HG03571 (cell line): ENCODE measurements around the gene SPX.

Source experiments
- ATAC-seq: cut with Tn5 transposase; IDR thresholded peaks from one replicate; pipeline ENCODE4 v1.9.1; 2021; ENCODE audit not compliant: unreplicated experiment

The SPX gene

GRCh38 chr12:21526053-21526452, at the start of gene SPX:
SPX (plus strand) TSS chr12:21526296; CDS start chr12:21526473, 177 bp downstream.
- no peak for ATAC-seq

GRCh38 chr12:21476949-21477348, 49.1 kb upstream of the SPX start:
- no peak for ATAC-seq

DNA sequence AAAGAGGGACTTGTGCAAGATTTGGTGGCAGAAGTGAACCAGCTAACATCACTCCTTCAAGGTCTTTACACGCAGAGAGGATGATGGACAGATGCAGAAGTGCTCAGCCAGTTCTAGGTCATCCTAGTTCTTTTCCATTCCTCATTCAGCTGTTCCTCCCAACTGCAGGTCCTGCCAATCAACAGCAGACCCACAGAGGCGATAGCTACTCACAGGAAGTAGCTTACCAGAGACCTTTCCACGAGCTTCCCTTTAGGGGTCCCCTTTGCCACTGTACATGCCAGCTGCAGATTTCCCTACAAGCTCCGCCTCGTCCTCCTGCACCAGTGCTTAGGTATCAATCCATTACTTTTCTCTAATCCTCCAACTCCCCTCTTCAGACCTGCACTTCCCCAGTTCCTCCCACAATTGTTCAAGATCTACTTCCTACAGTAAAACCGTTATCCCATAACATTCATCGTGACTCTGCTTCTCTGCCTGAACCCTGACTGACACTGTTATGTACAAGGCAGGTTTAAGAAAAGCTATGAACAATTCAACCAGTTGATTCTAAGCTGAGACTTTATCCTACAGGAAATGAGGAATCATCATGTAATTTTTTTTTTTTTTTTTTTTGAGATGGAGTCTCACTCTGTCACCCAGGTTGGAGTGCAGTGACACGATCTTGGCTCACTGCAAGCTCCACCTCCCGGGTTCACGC, 47.2 kb upstream of the SPX start:
- no peak for ATAC-seq

DNA sequence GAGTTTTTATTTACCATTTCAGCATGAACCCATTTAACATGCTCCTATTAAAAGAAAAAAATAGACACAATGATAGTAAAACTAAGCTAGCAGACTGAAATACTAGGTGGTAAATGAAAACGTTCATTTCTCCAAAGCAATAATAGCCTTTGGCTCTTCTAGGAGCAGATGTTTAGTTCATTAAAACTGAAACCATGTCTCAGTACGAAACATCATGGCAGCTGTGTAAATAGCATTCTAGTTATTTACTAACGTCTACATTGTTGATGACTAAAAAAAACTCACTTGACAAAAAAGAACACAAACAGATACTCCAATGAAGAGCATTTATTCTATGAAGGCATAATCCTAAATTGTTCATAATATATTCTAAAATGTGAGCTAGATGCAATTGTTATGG, 42.6 kb upstream of the SPX start:
- ATAC-seq: no peak

GRCh38 chr12:21485998-21486397, 40.1 kb upstream of the SPX start:
- no peak for ATAC-seq

DNA sequence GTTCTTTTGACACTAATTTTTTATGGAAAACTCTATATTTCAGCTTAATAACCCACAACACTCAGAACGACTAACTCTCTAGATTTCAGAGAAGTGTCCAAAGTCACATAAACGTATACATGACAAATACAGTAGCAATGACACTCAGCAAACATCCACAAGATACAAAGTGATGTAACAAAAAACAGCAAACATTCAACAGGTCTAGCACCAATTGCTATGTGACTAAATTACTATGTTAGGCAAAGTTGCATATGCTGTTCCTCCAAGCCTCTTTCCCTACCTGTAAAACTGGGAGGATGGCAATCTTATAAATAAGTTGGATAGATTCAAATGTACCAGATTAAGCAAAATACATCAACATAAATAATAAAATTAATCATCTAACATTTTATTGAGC, 26.3 kb upstream of the SPX start:
- ATAC-seq: no peak

DNA sequence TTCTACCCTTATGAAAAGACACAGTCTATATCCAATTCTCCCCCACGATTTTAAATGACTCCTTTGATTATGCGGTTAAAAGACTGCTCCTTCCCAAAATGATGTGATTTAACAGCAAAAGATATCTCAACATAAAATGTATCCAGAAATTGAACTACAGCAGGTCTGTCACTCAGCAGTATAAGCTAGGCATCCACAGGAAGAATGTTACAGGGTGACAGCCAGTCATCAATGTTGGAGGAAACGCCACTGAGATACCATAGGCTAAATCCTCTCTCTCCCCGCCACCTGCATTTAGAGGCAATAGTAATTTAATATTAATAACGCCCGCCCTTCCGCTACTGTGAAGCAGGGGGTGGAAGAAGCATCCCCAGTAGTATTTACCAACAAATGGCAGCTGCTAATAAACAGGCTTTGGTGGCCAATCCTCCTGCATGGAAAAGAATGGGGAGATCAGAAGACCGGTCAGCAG, 25.3 kb upstream of the SPX start:
- peak; percentile 2 for ATAC-seq

DNA sequence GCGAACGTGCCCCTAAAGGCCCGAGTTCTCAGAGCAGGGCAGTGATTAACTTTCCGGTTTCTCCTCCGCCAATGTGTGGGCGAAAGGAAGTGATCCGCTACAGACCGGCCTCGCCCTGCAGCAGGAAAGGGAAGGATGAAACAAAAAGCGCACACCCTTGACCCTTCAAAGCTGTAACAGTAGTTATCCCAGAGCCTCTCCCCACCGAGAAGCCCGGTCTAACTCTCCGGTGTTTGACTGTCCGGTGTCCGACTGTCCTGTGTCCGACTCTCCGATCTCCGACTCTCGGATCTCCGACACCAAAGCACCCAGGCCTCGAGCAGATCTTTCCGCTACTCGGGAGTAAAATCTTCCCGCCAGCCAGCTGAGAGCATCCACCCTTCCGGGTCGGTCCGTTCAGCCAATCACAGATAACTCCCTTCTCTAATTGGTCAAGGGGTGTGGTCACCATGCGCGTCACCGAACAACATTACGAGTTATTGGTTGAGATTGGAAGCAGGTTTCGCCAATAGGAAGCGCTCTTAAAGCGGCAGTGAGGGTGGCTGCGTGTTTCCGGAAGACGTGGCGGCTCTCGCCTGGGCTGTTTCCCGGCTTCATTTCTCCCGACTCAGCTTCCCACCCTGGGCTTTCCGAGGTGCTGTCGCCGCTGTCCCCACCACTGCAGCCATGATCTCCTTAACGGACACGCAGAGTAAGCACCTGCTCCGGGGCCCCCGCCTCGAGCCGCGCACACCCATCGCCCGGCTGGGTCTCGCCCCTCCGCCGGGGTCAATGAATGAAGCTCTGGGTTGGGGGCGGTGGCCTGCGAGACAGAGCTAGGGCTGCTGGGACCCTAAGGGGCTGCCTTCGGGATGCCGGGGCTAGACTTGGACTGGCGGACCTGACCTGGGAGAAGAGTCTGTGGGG, 24.6 kb upstream of the SPX start, which contains the start of the genes GOLT1B and RECQL:
GOLT1B (plus strand) TSS at position 532 of the 906 bp plus-strand sequence; CDS start at position 667, 135 bp downstream.
RECQL (minus strand) TSS at position 378 of the 906 bp plus-strand sequence. CDS start 2,065 bp downstream, outside the sequence.
- ATAC-seq: peak; percentile 98

DNA sequence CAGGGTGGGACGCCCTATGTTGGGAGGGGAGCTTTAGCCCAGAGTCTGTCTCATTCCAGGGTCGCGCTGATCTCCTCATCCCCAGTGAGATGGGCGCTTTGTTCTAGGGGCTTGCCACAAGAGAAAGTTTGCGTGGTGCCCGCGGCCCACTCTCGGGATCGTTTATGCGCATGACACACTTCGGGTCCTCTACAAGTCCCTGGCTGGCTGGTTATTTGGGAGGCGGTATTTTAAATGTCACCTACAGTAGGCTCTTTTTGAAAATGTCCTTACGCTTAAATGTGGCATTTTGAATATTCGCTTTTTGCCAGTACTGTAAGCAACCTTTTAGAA, 24.0 kb upstream of the SPX start:
- ATAC-seq: no peak

GRCh38 chr12:21502872-21503271, 23.2 kb upstream of the SPX start:
- no peak for ATAC-seq

DNA sequence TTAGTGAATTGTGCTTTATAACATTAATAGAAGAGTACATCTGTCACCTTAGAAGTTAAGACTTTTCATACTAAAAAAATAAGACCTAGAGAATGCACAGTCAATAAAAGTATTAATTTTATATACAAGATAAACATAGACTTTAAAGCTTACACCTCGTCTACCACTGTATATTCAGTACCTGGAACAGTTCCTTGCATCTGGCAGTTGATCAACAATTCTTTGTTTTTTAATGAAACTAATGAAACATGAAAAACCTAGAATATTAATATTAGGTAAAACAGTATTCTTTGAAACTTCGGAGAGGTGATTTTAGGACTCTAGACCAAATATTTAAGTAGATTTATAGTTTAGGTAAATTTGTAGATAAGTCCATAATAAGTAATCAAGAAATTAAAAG, 20.2 kb upstream of the SPX start:
- no peak for ATAC-seq

GRCh38 chr12:21507849-21508248, 18.2 kb upstream of the SPX start:
- no peak for ATAC-seq

DNA sequence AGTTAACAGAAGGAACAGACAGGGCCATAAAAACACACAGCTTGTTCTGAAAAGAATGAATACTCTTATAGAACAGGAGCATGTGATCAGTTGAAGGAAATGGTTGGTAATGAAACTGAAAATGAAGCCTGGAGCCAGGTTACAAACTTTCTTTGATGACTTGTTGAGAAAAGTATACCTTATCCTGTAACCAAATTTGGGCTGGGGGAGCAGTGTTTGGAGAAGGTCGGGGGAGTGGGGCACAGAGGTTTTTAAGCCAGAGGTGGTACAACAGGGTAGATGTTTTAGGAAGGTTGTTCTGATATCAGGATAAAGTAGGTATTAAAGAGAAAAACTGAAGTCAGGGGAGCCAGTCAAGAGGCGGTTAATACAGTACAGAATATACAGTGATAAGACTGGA, 16.3 kb upstream of the SPX start:
- ATAC-seq: peak; percentile 85

GRCh38 chr12:21516281-21516680, 9.8 kb upstream of the SPX start:
- ATAC-seq: no peak

GRCh38 chr12:21518451-21518850, 7.6 kb upstream of the SPX start:
- no peak for ATAC-seq

- ATAC-seq: no peak
Observed at GRCh38 chr12:21521541-21521940, 4.6 kb upstream of the SPX start.

- ATAC-seq: no peak
Observed at GRCh38 chr12:21523148-21523547, 2.9 kb upstream of the SPX start.

GRCh38 chr12:21526721-21527345, 737 bp downstream of the SPX start:
- ATAC-seq: no peak

- ATAC-seq: peak; percentile 96
Observed at GRCh38 chr12:21527451-21528180, 1.5 kb downstream of the SPX start.

DNA sequence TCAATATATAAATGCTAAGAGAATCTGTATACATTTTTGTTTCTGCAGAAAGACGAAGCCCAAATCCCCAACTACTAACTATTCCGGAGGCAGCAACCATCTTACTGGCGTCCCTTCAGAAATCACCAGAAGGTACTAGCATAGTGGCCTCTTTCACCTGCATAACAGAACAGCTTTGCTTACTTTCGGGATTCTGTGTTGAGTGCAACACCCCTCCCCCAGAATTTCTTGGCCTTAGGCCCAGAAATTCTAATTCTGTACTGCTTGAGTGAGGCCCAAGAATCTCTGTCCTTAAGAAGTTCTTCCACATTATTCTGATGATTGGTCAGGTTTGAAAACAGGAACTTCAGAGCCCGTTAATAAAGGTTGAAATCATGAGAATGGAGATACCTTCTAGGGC, 2.9 kb downstream of the SPX start:
- ATAC-seq: no peak

DNA sequence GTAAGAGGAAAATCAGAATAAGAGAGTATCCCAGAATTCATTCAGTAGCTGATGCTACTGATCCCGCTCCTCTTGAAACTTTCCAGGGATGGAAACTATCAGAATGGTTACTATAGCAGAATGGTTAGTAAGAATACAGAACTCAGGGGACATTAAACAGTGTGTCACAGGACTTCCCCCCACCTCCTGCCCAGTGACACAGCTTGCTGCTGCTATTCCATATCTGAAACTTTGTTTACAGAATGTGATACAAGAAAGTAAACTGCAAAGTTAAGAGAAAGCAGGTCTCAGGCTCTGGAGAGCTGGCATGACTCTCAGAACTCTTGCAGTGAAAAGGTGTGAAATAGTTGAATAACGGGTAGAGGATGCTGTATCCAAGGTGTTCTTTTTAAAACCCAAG, 3.4 kb downstream of the SPX start:
- no peak for ATAC-seq
